Activated T-helper 1 cell treated with anti-CD3 and anti-CD28 coated beads, Interleukin-12 subunit alpha, Interleukin-12 subunit beta, Interleukin-2, Interleukin-4 antibody, amounts not matched to agents 30 ng/mL and 10 ng/mL and 1 ng/mL, durations not matched to agents 14 hours and 24 hours and 36 hours (primary cell): ENCODE measurements around the gene CSMD2. TPM values are rescaled to one million over a fixed set of nuclear protein-coding genes. Genes with fewer than 3 reads are reported as not detected.

Source experiments
- DNase-seq: peaks from one replicate; pipeline ENCODE4 v3.0.0; 2021; ENCODE audit warnings: low spot score
- H3K27ac Mint-ChIP-seq: one replicate; pipeline ENCODE4 v1.8.0; 2021; ENCODE audit warnings: mild to moderate bottlenecking, mixed read lengths
- H3K27me3 Mint-ChIP-seq: one replicate; pipeline ENCODE4 v1.8.0; 2022; ENCODE audit warnings: mild to moderate bottlenecking, moderate library complexity, mixed read lengths; ENCODE audit not compliant: insufficient read depth
- H3K36me3 Mint-ChIP-seq: one replicate; pipeline ENCODE4 v1.8.0; 2021; ENCODE audit warnings: low read depth, mixed read lengths
- H3K4me1 Mint-ChIP-seq: one replicate; pipeline ENCODE4 v1.8.0; 2021; ENCODE audit warnings: low read depth, mixed read lengths
- H3K4me3 Mint-ChIP-seq: one replicate; pipeline ENCODE4 v1.8.0; 2021; ENCODE audit warnings: mild to moderate bottlenecking, moderate library complexity, mixed read lengths
- H3K9me3 Mint-ChIP-seq: one replicate; pipeline ENCODE4 v1.8.0; 2021; ENCODE audit warnings: mixed read lengths
- intact Hi-C: fragments of 100-400 bp; cut with micrococcal nuclease; formaldehyde crosslinking; loops from one replicate; pipeline ENCODE4 v1.15.1; 2024
- total RNA-seq: library from RNA; stranded (reverse); gene quantifications from 2 replicates; pipeline ENCODE4 v1.2.3, GENCODE V29; 2022

The CSMD2 gene
- total RNA-seq, 1 donor from 2014 or later, result not detected

GRCh38 chr1:33687000-33687399 is 478.0 kb downstream of the CSMD2 start:
- Mint-ChIP-seq H3K36me3 (no peaks in the 10 kb centered on the region), H3K4me3 (no peak overlapping the region), H3K27ac (no peak overlapping the region), H3K9me3 (no peaks in the 10 kb centered on the region), H3K27me3 (peaks cover 5% of the 10 kb centered on the region), H3K4me1 (no peaks in the 10 kb centered on the region)
- intact Hi-C loops, result no loop called here
- DNase-seq, result no peak

GRCh38 chr1:33686551-33686950 is 478.5 kb downstream of the CSMD2 start:
- peaks cover 5% of the 10 kb centered on the region for H3K27me3 Mint-ChIP-seq
- H3K4me3 Mint-ChIP-seq, result no peak overlapping the region
- intact Hi-C loops, result no loop called here
- no peaks in the 10 kb centered on the region for H3K36me3 Mint-ChIP-seq
- H3K27ac Mint-ChIP-seq, result no peak overlapping the region
- no peaks in the 10 kb centered on the region for H3K9me3 Mint-ChIP-seq
- no peaks in the 10 kb centered on the region for H3K4me1 Mint-ChIP-seq
- no peak for DNase-seq

- intact Hi-C loops, result no loop called here
- H3K36me3 Mint-ChIP-seq, result no peaks in the 10 kb centered on the region
- H3K9me3 Mint-ChIP-seq, result no peaks in the 10 kb centered on the region
- DNase-seq, result no peak
- no peak overlapping the region for H3K4me3 Mint-ChIP-seq
- H3K27ac Mint-ChIP-seq, result no peak overlapping the region
- no peaks in the 10 kb centered on the region for H3K4me1 Mint-ChIP-seq
- H3K27me3 Mint-ChIP-seq, result peaks cover 5% of the 10 kb centered on the region
Measured at GRCh38 chr1:33685256-33685655, 479.8 kb downstream of the CSMD2 start.

DNA sequence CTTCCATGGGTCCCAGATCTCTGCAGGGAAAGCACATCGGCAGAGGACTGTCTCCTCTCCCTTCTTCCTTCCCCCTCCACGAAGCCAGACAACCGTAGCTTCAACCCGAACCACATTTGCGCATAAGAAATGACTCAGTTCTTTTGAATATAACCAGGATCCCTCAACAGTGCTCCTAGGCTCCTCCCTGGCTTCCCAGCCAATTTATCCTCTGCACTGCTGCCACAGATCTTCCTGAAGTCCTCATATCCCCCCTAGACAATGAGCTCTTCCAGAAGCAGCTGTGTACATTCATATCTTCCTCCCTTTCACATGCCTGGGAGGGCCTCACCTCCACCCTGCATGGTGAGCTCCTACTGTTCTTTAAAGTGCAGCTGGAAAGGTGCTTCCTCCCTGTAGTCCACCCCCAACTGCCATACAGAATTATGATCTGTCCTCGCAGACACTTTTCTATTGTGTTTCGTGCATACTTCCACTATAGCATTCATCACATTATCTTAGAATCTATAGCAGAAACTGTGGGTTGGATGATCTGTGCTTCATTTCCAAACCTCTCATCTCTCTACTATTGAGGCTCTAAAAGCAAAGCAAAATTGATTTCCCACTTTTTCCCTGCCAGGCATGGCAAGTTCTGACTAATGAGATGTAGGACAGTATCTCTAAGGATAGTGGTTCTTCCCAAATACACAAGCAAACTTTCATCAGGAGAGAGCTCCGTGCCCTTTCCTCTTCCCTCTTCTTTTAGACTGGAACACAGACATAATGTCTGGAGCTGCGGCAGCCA is 480.4 kb downstream of the CSMD2 start:
- Mint-ChIP-seq H3K9me3 (no peaks in the 10 kb centered on the region), H3K27me3 (peaks cover 5% of the 10 kb centered on the region), H3K27ac (no peak overlapping the region), H3K4me1 (no peaks in the 10 kb centered on the region), H3K36me3 (no peaks in the 10 kb centered on the region), H3K4me3 (no peak overlapping the region)
- intact Hi-C loops, result no loop called here
- no peak for DNase-seq

DNA sequence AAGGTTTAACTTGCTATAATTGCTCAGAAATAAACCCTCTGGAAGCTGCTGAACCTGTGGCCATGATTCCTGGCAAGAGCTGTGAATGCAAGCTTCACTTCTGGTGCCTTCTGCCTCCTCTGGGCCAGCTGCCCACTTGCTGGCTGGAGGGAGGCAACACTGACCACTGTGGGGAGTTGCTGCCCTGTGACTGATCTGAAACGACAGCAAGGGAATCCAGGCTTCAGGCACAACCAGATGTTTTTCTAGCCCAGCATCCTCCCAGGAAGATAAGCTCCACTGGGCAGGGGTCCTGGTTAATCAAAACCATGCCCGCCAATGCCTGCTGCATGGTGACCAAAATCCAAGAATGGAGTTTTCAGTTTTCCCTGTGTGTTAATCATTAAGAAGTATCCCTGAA is 481.1 kb downstream of the CSMD2 start:
- H3K9me3 Mint-ChIP-seq, result no peaks in the 10 kb centered on the region
- intact Hi-C loops, result no loop called here
- no peak overlapping the region for H3K27ac Mint-ChIP-seq
- peaks cover 5% of the 10 kb centered on the region for H3K27me3 Mint-ChIP-seq
- H3K36me3 Mint-ChIP-seq, result no peaks in the 10 kb centered on the region
- no peaks in the 10 kb centered on the region for H3K4me1 Mint-ChIP-seq
- DNase-seq, result no peak
- H3K4me3 Mint-ChIP-seq, result no peak overlapping the region

- no peak overlapping the region for H3K27ac Mint-ChIP-seq
- DNase-seq, result no peak
- H3K27me3 Mint-ChIP-seq, result peaks cover 5% of the 10 kb centered on the region
- H3K9me3 Mint-ChIP-seq, result no peaks in the 10 kb centered on the region
- intact Hi-C loops, result no loop called here
- H3K4me3 Mint-ChIP-seq, result no peak overlapping the region
- no peaks in the 10 kb centered on the region for H3K4me1 Mint-ChIP-seq
- no peaks in the 10 kb centered on the region for H3K36me3 Mint-ChIP-seq
Measured at GRCh38 chr1:33682371-33682770, 482.7 kb downstream of the CSMD2 start.

DNA sequence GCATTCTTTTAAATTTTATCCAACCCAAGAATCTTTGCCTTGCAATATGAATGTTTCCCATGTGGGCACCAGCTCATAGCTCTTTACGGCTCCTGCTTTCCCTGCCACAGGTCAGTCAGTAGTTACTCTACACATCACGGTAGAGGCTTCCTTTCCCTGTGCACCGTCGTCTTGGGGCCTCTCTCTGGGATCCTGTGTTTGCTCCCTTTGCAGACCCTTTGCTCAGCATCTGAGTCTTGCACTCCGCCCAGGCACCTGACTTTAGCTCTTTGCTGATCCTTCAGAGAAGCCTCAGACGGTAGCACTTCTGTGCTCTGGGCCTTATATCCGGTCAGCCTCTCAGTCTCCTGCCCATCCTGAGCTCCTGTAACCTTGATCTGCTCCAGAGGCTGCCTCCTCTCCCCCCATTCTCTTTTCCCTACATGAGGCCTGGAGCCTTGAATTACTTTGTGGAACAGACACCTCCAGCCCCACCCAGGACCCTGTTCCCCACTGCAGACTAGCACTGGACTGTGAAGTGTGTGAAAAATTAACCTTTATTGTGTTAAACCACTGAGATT is 484.7 kb downstream of the CSMD2 start:
- no peak overlapping the region for H3K4me3 Mint-ChIP-seq
- H3K27me3 Mint-ChIP-seq, result peaks cover 2% of the 10 kb centered on the region
- H3K36me3 Mint-ChIP-seq, result no peaks in the 10 kb centered on the region
- H3K9me3 Mint-ChIP-seq, result no peaks in the 10 kb centered on the region
- DNase-seq, result no peak
- no peak overlapping the region for H3K27ac Mint-ChIP-seq
- intact Hi-C loops, result no loop called here
- no peaks in the 10 kb centered on the region for H3K4me1 Mint-ChIP-seq

GRCh38 chr1:33670567-33670966 is 494.5 kb downstream of the CSMD2 start:
- intact Hi-C loops, result no loop called here
- no peak for DNase-seq
- Mint-ChIP-seq H3K36me3 (no peaks in the 10 kb centered on the region), H3K4me3 (no peak overlapping the region), H3K4me1 (no peaks in the 10 kb centered on the region), H3K27me3 (no peaks in the 10 kb centered on the region), H3K9me3 (no peaks in the 10 kb centered on the region), H3K27ac (no peak overlapping the region)

- H3K4me3 Mint-ChIP-seq, result no peak overlapping the region
- no peaks in the 10 kb centered on the region for H3K9me3 Mint-ChIP-seq
- no peak overlapping the region for H3K27ac Mint-ChIP-seq
- no peak for DNase-seq
- no peaks in the 10 kb centered on the region for H3K27me3 Mint-ChIP-seq
- no peaks in the 10 kb centered on the region for H3K36me3 Mint-ChIP-seq
- intact Hi-C loops, result no loop called here
- no peaks in the 10 kb centered on the region for H3K4me1 Mint-ChIP-seq
Measured at GRCh38 chr1:33668695-33669094, 496.3 kb downstream of the CSMD2 start.

DNA sequence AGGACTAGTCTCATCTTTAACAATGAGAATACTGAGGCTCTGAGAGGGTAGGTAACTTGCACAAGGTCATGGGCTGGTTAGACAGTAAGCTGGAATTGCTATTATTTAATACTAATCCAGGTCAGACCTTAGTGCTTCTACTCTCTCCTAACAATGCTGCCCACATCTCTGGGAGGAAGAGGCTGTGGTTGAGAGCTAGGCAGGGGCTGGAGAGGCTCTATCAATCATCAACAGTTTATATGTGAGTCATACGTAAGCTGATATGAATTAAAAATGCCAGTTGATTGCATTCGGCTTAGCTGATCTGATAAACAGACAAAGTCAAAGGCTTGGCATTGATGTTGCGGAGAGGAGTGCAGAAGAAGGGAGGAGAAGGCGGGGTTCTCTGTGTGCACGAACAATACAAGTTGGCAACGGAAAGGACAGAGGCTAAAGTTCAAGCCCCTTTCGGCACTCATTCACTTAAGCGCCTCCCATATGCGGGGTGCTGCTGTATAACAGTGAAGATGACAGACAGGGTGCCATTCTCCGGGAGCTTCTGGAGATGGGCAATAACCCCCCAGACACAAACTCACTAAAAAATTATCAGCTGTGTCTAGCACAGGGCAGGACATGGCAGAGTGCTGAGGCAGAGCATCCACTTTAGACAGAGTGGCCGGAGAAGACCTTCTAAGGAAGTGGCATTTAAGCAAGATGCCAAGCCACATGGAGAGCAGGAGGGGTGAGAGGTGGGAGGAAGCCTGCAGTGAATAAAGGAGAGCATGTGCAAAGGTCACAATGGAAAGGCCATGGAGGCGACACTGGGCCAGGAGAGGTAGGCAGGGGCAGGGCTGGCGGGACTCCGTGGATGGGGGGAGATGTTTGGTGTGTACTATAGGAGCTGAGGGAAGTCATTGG is 497.4 kb downstream of the CSMD2 start:
- H3K9me3 Mint-ChIP-seq, result no peaks in the 10 kb centered on the region
- no peaks in the 10 kb centered on the region for H3K4me1 Mint-ChIP-seq
- H3K36me3 Mint-ChIP-seq, result no peaks in the 10 kb centered on the region
- no peak for DNase-seq
- no peak overlapping the region for H3K27ac Mint-ChIP-seq
- H3K4me3 Mint-ChIP-seq, result no peak overlapping the region
- intact Hi-C loops, result no loop called here
- no peaks in the 10 kb centered on the region for H3K27me3 Mint-ChIP-seq

DNA sequence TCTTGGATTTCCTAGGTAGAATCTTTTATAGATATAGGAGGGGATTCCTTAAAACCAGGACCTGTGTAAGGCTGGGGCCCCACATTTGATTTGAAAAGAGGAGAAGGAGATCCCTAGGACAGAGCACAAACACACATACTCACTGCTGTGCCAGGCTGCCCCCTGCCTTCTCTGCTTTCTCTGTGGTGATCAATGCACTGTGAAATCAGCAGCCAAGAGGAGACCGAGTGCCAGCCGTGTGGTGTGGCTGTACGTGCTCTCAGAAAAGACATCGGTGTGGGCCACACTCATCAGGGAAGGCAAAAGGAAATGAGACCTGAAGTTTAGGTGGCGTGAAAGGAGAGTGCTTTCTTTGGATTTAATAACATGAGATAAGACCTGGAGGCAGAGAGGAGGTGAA is 498.4 kb downstream of the CSMD2 start:
- no peak for DNase-seq
- H3K27ac Mint-ChIP-seq, result no peak overlapping the region
- H3K36me3 Mint-ChIP-seq, result no peaks in the 10 kb centered on the region
- H3K9me3 Mint-ChIP-seq, result no peaks in the 10 kb centered on the region
- no peak overlapping the region for H3K4me3 Mint-ChIP-seq
- no peaks in the 10 kb centered on the region for H3K4me1 Mint-ChIP-seq
- H3K27me3 Mint-ChIP-seq, result no peaks in the 10 kb centered on the region
- intact Hi-C loops, result no loop called here

- H3K4me1 Mint-ChIP-seq, result no peaks in the 10 kb centered on the region
- H3K27me3 Mint-ChIP-seq, result no peaks in the 10 kb centered on the region
- intact Hi-C loops, result no loop called here
- no peaks in the 10 kb centered on the region for H3K36me3 Mint-ChIP-seq
- no peak overlapping the region for H3K4me3 Mint-ChIP-seq
- no peak for DNase-seq
- no peaks in the 10 kb centered on the region for H3K9me3 Mint-ChIP-seq
- no peak overlapping the region for H3K27ac Mint-ChIP-seq
Measured at GRCh38 chr1:33661811-33662454, 503.1 kb downstream of the CSMD2 start.

GRCh38 chr1:33660956-33661355 is 504.1 kb downstream of the CSMD2 start:
- Mint-ChIP-seq H3K4me1 (no peaks in the 10 kb centered on the region), H3K27me3 (no peaks in the 10 kb centered on the region), H3K9me3 (no peaks in the 10 kb centered on the region), H3K4me3 (no peak overlapping the region), H3K27ac (no peak overlapping the region), H3K36me3 (no peaks in the 10 kb centered on the region)
- no peak for DNase-seq
- intact Hi-C loops, result no loop called here
